MM.1S (cell line): ENCODE results near the gene SALL4.

Source experiments
- DNase-seq: peaks from one replicate; pipeline ENCODE4 v3.0.0-alpha.2; 2015
- H2AFZ ChIP-seq: fragments of 300-600 bp; sonication (generic); 2 replicates; pipeline ENCODE4 v1.6.0; 2016; ENCODE audit warnings: antibody characterized with exemption, low read length
- H3F3A ChIP-seq: fragments of 300-600 bp; sonication (generic); 2 replicates; pipeline ENCODE4 v1.6.1; 2016; ENCODE audit warnings: mild to moderate bottlenecking, antibody characterized with exemption, low read length, moderate library complexity, mixed read lengths; ENCODE audit not compliant: insufficient read depth
- H3K27ac ChIP-seq: fragments of 300-600 bp; sonication (generic); 2 replicates; pipeline ENCODE4 v1.5.1; 2016; ENCODE audit warnings: mild to moderate bottlenecking, low read length
- H3K27me3 ChIP-seq: fragments of 300-600 bp; sonication (generic); replicated peaks from 2 replicates; pipeline ENCODE4 v1.6.0; 2016; ENCODE audit warnings: low read length; ENCODE audit not compliant: insufficient read depth
- H3K36me3 ChIP-seq: fragments of 300-600 bp; sonication (generic); replicated peaks from 2 replicates; pipeline ENCODE4 v1.6.1; 2016; ENCODE audit warnings: mild to moderate bottlenecking, low read length, mixed read lengths; ENCODE audit not compliant: insufficient read depth
- H3K4me1 ChIP-seq: fragments of 300-600 bp; sonication (generic); 2 replicates; pipeline ENCODE4 v1.6.1; 2016; ENCODE audit warnings: low read length, mixed read lengths
- H3K4me2 ChIP-seq: fragments of 300-600 bp; sonication (generic); 2 replicates; pipeline ENCODE4 v1.6.0; 2016; ENCODE audit warnings: low read depth, low read length
- H3K4me3 ChIP-seq: fragments of 300-600 bp; sonication (generic); 2 replicates; pipeline ENCODE4 v1.5.1; 2016; ENCODE audit warnings: low read length, mixed read lengths
- H3K79me2 ChIP-seq: fragments of 300-600 bp; sonication (generic); 2 replicates; pipeline ENCODE4 v1.6.1; 2016; ENCODE audit warnings: mixed run types, low read length, mixed read lengths
- H3K9ac ChIP-seq: fragments of 300-600 bp; sonication (generic); 2 replicates; pipeline ENCODE4 v1.6.1; 2016; ENCODE audit warnings: low read length, mixed read lengths
- H3K9me2 ChIP-seq: fragments of 300-600 bp; sonication (generic); replicated peaks from 2 replicates; pipeline ENCODE4 v1.6.1; 2016; ENCODE audit warnings: mild to moderate bottlenecking, low read length, mixed read lengths; ENCODE audit not compliant: insufficient read depth
- H3K9me3 ChIP-seq: fragments of 300-600 bp; sonication (generic); replicated peaks from 2 replicates; pipeline ENCODE4 v1.6.1; 2016; ENCODE audit warnings: mild to moderate bottlenecking, low read length, mixed read lengths; ENCODE audit not compliant: insufficient read depth
- H4K20me1 ChIP-seq: fragments of 300-600 bp; sonication (generic); 2 replicates; pipeline ENCODE4 v1.6.1; 2016; ENCODE audit warnings: mild to moderate bottlenecking, low read length, moderate library complexity, mixed read lengths; ENCODE audit not compliant: insufficient read depth
- EZH2 ChIP-seq: fragments of 300-600 bp; sonication (generic); optimal IDR thresholded peaks from 2 replicates; pipeline ENCODE3; 2017; ENCODE audit warnings: low read depth, mild to moderate bottlenecking, antibody characterized with exemption, low read length, mixed read lengths
- EZH2phosphoT487 ChIP-seq: fragments of 300-600 bp; sonication (generic); IDR thresholded peaks from 2 replicates; pipeline ENCODE4 v1.6.1; 2018; ENCODE audit warnings: antibody characterized with exemption, low read length
- TF ChIP-seq, protein P1 (sequence below): fragments of 300-600 bp; sonication (generic); IDR thresholded peaks from 2 replicates; pipeline ENCODE4 v1.5.1; 2016; ENCODE audit warnings: antibody characterized with exemption, low read length, mixed read lengths

SALL4 gene

DNA sequence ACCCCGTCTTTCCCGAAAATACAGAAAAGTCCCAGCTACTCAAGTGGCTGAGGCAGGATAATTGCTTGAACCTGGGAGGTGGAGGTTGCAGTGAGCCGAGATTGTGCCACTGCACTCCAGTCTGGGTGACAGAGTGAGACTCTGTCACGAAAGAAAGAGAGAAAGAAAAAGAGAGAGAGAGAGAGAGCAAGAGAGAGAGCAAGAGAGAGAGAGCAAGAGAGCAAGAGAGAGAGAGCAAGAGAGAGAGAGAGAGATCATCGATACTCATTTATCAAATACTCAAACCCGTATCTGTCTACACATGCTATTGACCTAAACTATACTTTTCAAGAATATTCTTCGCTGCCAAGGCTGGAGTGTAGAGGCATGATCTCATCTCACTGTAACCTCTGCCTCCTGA, 28.2 kb upstream of the SALL4 start:
- DNase-seq, result no peak
- Histone ChIP-seq H3K27ac (no peak overlapping the region), H2AFZ (no peak overlapping the region), H3K36me3 (no peaks in the 10 kb centered on the region), H3K27me3 (no peaks in the 10 kb centered on the region), H4K20me1 (no peaks in the 10 kb centered on the region), H3K9ac (no peak overlapping the region), H3K4me1 (no peaks in the 10 kb centered on the region), H3K4me2 (no peak overlapping the region), H3K9me3 (no peaks in the 10 kb centered on the region), H3F3A (no peaks in the 10 kb centered on the region), H3K79me2 (no peaks in the 10 kb centered on the region), H3K4me3 (no peak overlapping the region), H3K9me2 (no peaks in the 10 kb centered on the region)
- TF ChIP-seq, protein P1, sequence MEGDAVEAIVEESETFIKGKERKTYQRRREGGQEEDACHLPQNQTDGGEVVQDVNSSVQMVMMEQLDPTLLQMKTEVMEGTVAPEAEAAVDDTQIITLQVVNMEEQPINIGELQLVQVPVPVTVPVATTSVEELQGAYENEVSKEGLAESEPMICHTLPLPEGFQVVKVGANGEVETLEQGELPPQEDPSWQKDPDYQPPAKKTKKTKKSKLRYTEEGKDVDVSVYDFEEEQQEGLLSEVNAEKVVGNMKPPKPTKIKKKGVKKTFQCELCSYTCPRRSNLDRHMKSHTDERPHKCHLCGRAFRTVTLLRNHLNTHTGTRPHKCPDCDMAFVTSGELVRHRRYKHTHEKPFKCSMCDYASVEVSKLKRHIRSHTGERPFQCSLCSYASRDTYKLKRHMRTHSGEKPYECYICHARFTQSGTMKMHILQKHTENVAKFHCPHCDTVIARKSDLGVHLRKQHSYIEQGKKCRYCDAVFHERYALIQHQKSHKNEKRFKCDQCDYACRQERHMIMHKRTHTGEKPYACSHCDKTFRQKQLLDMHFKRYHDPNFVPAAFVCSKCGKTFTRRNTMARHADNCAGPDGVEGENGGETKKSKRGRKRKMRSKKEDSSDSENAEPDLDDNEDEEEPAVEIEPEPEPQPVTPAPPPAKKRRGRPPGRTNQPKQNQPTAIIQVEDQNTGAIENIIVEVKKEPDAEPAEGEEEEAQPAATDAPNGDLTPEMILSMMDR, result no peak
- TF ChIP-seq EZH2, result no peak
- no peak for TF ChIP-seq EZH2phosphoT487

DNA sequence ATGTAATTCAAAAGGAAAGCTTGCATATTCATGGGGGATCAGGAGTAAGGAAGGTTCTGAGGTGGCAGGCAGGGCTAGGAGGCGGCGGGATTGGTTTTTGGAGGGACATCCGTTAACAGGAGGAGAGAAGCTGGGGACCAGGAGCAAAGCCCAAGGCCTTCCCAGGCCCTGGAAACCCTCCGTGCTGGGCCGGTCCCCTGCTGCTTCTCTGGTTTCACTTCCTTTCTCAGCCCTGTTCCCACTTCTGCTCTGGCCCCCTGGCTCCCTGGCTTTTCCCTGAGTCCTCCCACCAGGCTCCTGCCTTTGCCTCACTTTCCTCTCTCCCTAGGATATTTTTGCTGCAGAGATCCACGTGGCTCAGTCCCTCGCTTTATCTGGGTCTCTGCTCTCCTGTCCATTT, 26.4 kb upstream of the SALL4 start:
- no peaks in the 10 kb centered on the region for H3F3A ChIP-seq
- DNase-seq, result no peak
- no peaks in the 10 kb centered on the region for H3K79me2 ChIP-seq
- no peaks in the 10 kb centered on the region for H3K9me3 ChIP-seq
- H3K4me3 ChIP-seq, result no peak overlapping the region
- H3K27ac ChIP-seq, result no peak overlapping the region
- no peaks in the 10 kb centered on the region for H3K4me1 ChIP-seq
- no peak for TF ChIP-seq EZH2
- TF ChIP-seq, protein P1, result no peak
- no peaks in the 10 kb centered on the region for H3K9me2 ChIP-seq
- no peak overlapping the region for H3K9ac ChIP-seq
- H4K20me1 ChIP-seq, result no peaks in the 10 kb centered on the region
- no peak overlapping the region for H2AFZ ChIP-seq
- H3K27me3 ChIP-seq, result no peaks in the 10 kb centered on the region
- H3K36me3 ChIP-seq, result no peaks in the 10 kb centered on the region
- H3K4me2 ChIP-seq, result no peak overlapping the region

DNA sequence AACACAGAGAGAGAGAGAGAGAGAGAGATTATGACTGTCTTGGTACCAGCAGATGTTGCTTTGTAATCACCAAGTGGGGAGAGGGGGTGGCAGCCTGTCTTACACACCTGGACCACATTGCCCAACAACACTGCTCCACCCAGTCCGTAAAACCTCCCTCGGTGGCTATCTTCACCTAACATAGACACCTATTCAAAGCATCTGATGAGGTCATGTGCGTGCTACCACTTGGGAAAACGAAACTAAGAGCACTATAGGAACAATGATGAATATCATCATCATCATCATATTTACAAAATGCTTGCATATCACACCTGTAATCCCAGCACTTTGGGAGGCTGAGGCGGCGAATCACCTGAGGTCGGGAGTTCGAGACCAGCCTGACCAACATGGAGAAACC, 24.1 kb upstream of the SALL4 start:
- no peak overlapping the region for H3K4me2 ChIP-seq
- no peaks in the 10 kb centered on the region for H3K9me2 ChIP-seq
- H3K27me3 ChIP-seq, result no peaks in the 10 kb centered on the region
- H3K27ac ChIP-seq, result no peak overlapping the region
- H3K9me3 ChIP-seq, result no peaks in the 10 kb centered on the region
- no peaks in the 10 kb centered on the region for H3K79me2 ChIP-seq
- no peak overlapping the region for H3K9ac ChIP-seq
- H3K4me3 ChIP-seq, result no peak overlapping the region
- H3K36me3 ChIP-seq, result no peaks in the 10 kb centered on the region
- no peaks in the 10 kb centered on the region for H4K20me1 ChIP-seq
- TF ChIP-seq, protein P1, result no peak
- TF ChIP-seq EZH2phosphoT487 (no peak), EZH2 (no peak)
- no peaks in the 10 kb centered on the region for H3F3A ChIP-seq
- no peak overlapping the region for H2AFZ ChIP-seq
- no peaks in the 10 kb centered on the region for H3K4me1 ChIP-seq
- DNase-seq, result peak; percentile 17
